MM.1S (cell line): ENCODE data around the gene KCNT1.

ENCODE experiments used
- DNase-seq: peaks from one replicate; pipeline ENCODE4 v3.0.0-alpha.2; 2015
- H2AFZ ChIP-seq: fragments of 300-600 bp; sonication (generic); 2 replicates; pipeline ENCODE4 v1.6.0; 2016; ENCODE audit warnings: antibody characterized with exemption, low read length
- H3F3A ChIP-seq: fragments of 300-600 bp; sonication (generic); 2 replicates; pipeline ENCODE4 v1.6.1; 2016; ENCODE audit warnings: mild to moderate bottlenecking, antibody characterized with exemption, low read length, moderate library complexity, mixed read lengths; ENCODE audit not compliant: insufficient read depth
- H3K27ac ChIP-seq: fragments of 300-600 bp; sonication (generic); 2 replicates; pipeline ENCODE4 v1.5.1; 2016; ENCODE audit warnings: mild to moderate bottlenecking, low read length
- H3K27me3 ChIP-seq: fragments of 300-600 bp; sonication (generic); replicated peaks from 2 replicates; pipeline ENCODE4 v1.6.0; 2016; ENCODE audit warnings: low read length; ENCODE audit not compliant: insufficient read depth
- H3K36me3 ChIP-seq: fragments of 300-600 bp; sonication (generic); replicated peaks from 2 replicates; pipeline ENCODE4 v1.6.1; 2016; ENCODE audit warnings: mild to moderate bottlenecking, low read length, mixed read lengths; ENCODE audit not compliant: insufficient read depth
- H3K4me1 ChIP-seq: fragments of 300-600 bp; sonication (generic); 2 replicates; pipeline ENCODE4 v1.6.1; 2016; ENCODE audit warnings: low read length, mixed read lengths
- H3K4me2 ChIP-seq: fragments of 300-600 bp; sonication (generic); 2 replicates; pipeline ENCODE4 v1.6.0; 2016; ENCODE audit warnings: low read depth, low read length
- H3K4me3 ChIP-seq: fragments of 300-600 bp; sonication (generic); 2 replicates; pipeline ENCODE4 v1.5.1; 2016; ENCODE audit warnings: low read length, mixed read lengths
- H3K79me2 ChIP-seq: fragments of 300-600 bp; sonication (generic); 2 replicates; pipeline ENCODE4 v1.6.1; 2016; ENCODE audit warnings: mixed run types, low read length, mixed read lengths
- H3K9ac ChIP-seq: fragments of 300-600 bp; sonication (generic); 2 replicates; pipeline ENCODE4 v1.6.1; 2016; ENCODE audit warnings: low read length, mixed read lengths
- H3K9me2 ChIP-seq: fragments of 300-600 bp; sonication (generic); replicated peaks from 2 replicates; pipeline ENCODE4 v1.6.1; 2016; ENCODE audit warnings: mild to moderate bottlenecking, low read length, mixed read lengths; ENCODE audit not compliant: insufficient read depth
- H3K9me3 ChIP-seq: fragments of 300-600 bp; sonication (generic); replicated peaks from 2 replicates; pipeline ENCODE4 v1.6.1; 2016; ENCODE audit warnings: mild to moderate bottlenecking, low read length, mixed read lengths; ENCODE audit not compliant: insufficient read depth
- H4K20me1 ChIP-seq: fragments of 300-600 bp; sonication (generic); 2 replicates; pipeline ENCODE4 v1.6.1; 2016; ENCODE audit warnings: mild to moderate bottlenecking, low read length, moderate library complexity, mixed read lengths; ENCODE audit not compliant: insufficient read depth
- EZH2 ChIP-seq: fragments of 300-600 bp; sonication (generic); optimal IDR thresholded peaks from 2 replicates; pipeline ENCODE3; 2017; ENCODE audit warnings: low read depth, mild to moderate bottlenecking, antibody characterized with exemption, low read length, mixed read lengths
- EZH2phosphoT487 ChIP-seq: fragments of 300-600 bp; sonication (generic); IDR thresholded peaks from 2 replicates; pipeline ENCODE4 v1.6.1; 2018; ENCODE audit warnings: antibody characterized with exemption, low read length
- TF ChIP-seq, protein P1 (sequence below): fragments of 300-600 bp; sonication (generic); IDR thresholded peaks from 2 replicates; pipeline ENCODE4 v1.5.1; 2016; ENCODE audit warnings: antibody characterized with exemption, low read length, mixed read lengths

KCNT1 gene

GRCh38 chr9:135707252-135708138, 5.5 kb downstream of the KCNT1 start:
- no peak for TF ChIP-seq EZH2phosphoT487
- TF ChIP-seq, protein P1, sequence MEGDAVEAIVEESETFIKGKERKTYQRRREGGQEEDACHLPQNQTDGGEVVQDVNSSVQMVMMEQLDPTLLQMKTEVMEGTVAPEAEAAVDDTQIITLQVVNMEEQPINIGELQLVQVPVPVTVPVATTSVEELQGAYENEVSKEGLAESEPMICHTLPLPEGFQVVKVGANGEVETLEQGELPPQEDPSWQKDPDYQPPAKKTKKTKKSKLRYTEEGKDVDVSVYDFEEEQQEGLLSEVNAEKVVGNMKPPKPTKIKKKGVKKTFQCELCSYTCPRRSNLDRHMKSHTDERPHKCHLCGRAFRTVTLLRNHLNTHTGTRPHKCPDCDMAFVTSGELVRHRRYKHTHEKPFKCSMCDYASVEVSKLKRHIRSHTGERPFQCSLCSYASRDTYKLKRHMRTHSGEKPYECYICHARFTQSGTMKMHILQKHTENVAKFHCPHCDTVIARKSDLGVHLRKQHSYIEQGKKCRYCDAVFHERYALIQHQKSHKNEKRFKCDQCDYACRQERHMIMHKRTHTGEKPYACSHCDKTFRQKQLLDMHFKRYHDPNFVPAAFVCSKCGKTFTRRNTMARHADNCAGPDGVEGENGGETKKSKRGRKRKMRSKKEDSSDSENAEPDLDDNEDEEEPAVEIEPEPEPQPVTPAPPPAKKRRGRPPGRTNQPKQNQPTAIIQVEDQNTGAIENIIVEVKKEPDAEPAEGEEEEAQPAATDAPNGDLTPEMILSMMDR, result no peak
- no peak for TF ChIP-seq EZH2
- Histone ChIP-seq H3K4me2 (no peak overlapping the region), H3K79me2 (no peaks in the 10 kb centered on the region), H3K9ac (no peak overlapping the region), H3K4me1 (no peaks in the 10 kb centered on the region), H3K9me3 (no peaks in the 10 kb centered on the region), H3K27me3 (peaks cover 89% of the 10 kb centered on the region), H3F3A (no peaks in the 10 kb centered on the region), H2AFZ (no peak overlapping the region), H4K20me1 (no peaks in the 10 kb centered on the region), H3K36me3 (no peaks in the 10 kb centered on the region), H3K9me2 (no peaks in the 10 kb centered on the region), H3K27ac (no peak overlapping the region), H3K4me3 (no peak overlapping the region)
- no peak for DNase-seq

GRCh38 chr9:135708164-135708563, 6.2 kb downstream of the KCNT1 start:
- no peak overlapping the region for H3K4me3 ChIP-seq
- no peaks in the 10 kb centered on the region for H3K4me1 ChIP-seq
- H3K36me3 ChIP-seq, result no peaks in the 10 kb centered on the region
- DNase-seq, result no peak
- H3K27ac ChIP-seq, result no peak overlapping the region
- H3K4me2 ChIP-seq, result no peak overlapping the region
- no peak overlapping the region for H2AFZ ChIP-seq
- H4K20me1 ChIP-seq, result no peaks in the 10 kb centered on the region
- no peaks in the 10 kb centered on the region for H3K9me2 ChIP-seq
- H3K27me3 ChIP-seq, result peaks cover 89% of the 10 kb centered on the region
- no peak overlapping the region for H3K9ac ChIP-seq
- TF ChIP-seq, protein P1, result no peak
- TF ChIP-seq EZH2 (no peak), EZH2phosphoT487 (no peak)
- H3K9me3 ChIP-seq, result no peaks in the 10 kb centered on the region
- no peaks in the 10 kb centered on the region for H3F3A ChIP-seq
- no peaks in the 10 kb centered on the region for H3K79me2 ChIP-seq

- Histone ChIP-seq H3K9me3 (no peaks in the 10 kb centered on the region), H3K79me2 (no peaks in the 10 kb centered on the region), H3K4me1 (no peaks in the 10 kb centered on the region), H3K27ac (no peak overlapping the region), H4K20me1 (no peaks in the 10 kb centered on the region), H3K36me3 (no peaks in the 10 kb centered on the region), H3K9me2 (no peaks in the 10 kb centered on the region), H3F3A (no peaks in the 10 kb centered on the region), H2AFZ (no peak overlapping the region), H3K4me3 (no peak overlapping the region), H3K9ac (no peak overlapping the region), H3K27me3 (peaks cover 86% of the 10 kb centered on the region), H3K4me2 (no peak overlapping the region)
- DNase-seq, result no peak
- no peak for TF ChIP-seq EZH2phosphoT487
- TF ChIP-seq, protein P1, result no peak
- no peak for TF ChIP-seq EZH2
Observed at GRCh38 chr9:135711391-135711790, 9.4 kb downstream of the KCNT1 start.
